GM11168 (cell line): ENCODE data around the gene KCNK4.
"Not testable (repeated sequence)": the region's sequence is repeated elsewhere in the genome, so short reads cannot be mapped to it uniquely, and the experiment has no call there.

Experiments
- in situ Hi-C: fragments of 300-500 bp; cut with MboI; formaldehyde crosslinking; loops from one replicate; pipeline ENCODE4 v1.12.0; 2022; ENCODE audit warnings: low sequenced_read_pairs; ENCODE audit not compliant: unreplicated experiment

The KCNK4 gene

DNA sequence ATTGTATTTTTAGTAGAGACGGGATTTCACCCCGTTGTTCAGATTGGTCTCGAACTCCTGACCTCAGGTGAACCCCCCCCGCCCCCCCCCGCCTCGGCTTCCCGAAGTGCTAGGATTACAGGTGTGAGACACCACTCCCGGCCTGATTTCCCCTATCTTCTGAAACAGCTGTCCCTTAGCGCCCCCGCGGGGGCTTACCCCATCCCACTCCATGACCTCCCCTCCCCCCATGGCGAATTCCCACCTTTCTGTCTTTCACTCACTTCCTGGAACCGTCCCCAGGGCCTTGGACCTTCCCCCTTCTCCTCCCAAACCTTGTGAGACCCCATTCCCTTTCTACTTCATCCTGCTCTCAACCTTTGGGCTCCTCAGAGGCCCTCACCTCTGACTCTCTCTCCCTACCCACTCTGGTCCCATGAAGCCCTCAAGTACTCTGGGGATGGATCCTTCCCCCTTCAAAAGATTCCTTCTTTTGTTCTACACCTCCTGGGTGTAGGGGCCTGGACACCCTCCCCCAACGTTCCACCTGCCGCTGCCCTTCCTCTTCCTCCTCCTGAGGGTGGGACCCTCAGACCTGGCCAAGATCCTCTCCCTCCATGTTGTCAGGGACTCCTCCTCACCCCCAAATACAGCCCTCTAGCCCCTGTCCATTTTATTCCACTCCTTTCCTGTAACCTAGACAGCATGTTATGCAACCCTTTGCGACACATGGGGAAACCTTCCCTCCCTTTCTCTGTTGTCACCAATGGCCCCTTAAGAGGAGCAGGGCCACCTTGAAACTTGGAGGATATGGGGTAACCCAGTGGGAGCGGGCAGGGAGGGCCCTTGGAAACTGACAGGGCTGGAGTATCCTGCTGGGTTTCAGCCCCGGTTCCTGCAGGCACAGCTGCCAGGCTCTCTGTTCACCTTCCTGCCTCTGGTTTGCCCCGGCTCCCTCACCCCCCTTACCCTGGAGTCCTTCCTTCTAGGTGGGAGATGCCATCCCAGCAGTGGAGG is 28.0 kb downstream of the KCNK4 start:
- in situ Hi-C loops: no loop called here

DNA sequence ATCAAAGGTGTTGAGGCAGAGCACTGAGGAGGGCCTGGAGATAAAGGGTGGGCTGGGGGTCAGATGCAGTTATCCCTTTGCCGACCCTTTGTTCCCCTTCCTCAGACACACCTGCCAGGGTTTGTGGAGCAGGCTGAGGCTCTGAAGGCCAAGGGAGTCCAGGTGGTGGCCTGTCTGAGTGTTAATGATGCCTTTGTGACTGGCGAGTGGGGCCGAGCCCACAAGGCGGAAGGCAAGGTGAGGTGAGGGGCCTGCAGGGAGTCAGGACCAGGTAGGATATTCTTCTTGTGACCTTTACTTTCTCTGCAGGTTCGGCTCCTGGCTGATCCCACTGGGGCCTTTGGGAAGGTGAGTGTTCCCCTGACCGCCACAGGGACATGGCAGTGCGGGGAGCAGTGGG is 29.5 kb downstream of the KCNK4 start:
- in situ Hi-C loops: no loop called here

DNA sequence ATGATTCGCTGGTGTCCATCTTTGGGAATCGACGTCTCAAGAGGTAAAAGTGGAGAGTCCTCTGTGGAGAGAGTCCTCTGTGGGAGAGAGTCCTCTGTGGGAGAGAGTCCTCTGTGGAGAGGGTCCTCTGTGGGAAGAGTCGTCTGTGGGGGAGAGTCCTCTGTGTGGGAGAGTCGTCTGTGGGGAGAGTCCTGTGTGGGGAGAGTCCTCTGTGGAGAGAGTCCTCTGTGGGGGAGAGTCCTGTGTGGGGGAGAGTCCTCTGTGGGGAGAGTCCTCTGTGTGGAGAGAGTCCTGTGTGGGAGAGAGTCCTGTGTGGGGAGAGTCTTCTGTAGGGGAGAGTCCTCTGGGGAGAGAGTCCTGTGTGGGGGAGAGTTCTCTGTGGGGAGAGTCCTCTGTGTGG is 29.9 kb downstream of the KCNK4 start:
- in situ Hi-C loops: no loop called here

DNA sequence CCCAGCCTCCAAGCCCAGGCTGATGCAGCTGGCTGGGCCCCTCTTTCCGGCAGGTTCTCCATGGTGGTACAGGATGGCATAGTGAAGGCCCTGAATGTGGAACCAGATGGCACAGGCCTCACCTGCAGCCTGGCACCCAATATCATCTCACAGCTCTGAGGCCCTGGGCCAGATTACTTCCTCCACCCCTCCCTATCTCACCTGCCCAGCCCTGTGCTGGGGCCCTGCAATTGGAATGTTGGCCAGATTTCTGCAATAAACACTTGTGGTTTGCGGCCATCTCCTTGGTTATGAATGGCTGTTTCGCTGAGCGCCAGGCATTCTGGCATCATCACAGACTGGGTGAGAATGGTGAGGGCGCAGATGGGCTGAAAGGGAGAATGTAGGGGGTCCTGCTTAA is 30.4 kb downstream of the KCNK4 start:
- in situ Hi-C loops: no loop called here

DNA sequence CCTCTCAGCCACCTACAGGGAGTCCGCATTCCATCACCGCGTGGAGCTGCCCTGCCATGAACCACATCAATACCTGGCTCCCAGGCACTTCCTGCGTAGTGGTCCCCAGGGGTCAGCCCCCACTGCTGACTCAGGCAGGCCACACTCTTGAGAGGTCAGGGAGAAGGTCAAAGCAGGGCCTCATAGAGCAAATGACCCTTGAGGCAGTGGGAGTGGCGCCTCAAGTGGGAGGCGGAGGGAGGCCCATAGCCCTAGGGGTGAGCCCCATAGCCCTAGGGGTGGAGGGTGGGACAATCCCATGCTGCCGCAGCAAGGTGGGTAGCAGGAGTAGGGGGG is 31.8 kb downstream of the KCNK4 start:
- in situ Hi-C loops: no loop called here

DNA sequence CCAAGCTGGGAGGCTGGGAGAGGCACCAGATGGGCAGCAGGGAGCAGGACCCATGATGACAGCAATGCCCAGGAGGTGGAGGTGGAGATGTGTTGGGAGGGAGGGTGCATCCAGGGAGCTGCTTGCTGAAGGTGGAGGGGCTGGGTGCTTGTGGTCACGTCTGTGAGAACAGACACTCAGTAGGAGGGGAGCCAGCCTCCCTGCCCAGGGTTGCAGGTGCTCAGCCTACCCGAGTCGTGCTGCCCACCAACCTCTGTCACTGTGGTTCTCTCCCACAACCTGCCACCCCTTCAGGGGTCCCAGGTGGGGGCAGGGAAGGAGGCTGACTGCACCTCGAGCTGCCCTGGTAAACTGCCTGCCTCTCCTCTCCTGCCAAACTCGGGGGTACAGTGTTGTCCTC is 32.3 kb downstream of the KCNK4 start:
- in situ Hi-C loops: no loop called here

DNA sequence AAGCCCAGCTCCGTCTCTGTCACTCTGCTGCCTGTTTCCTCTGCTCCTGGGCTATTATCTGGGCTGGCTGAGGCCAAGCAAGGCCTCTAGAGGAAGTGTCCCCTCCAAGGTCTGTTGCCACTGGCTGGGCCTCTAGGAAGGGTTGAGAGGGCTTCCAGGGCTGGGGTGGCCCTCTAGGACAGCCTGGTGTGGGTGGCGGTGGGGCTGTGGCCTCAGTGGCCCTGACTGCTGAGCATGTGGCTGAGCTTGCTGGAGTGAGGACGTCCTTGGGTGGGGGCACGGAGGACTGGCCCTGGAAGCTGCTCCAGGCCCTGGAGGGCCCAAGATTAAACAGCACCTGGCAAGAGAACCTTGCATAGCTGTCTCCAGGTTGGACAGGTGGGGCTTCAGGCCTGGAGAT is 32.9 kb downstream of the KCNK4 start:
- in situ Hi-C loops: not testable (repeated sequence)

DNA sequence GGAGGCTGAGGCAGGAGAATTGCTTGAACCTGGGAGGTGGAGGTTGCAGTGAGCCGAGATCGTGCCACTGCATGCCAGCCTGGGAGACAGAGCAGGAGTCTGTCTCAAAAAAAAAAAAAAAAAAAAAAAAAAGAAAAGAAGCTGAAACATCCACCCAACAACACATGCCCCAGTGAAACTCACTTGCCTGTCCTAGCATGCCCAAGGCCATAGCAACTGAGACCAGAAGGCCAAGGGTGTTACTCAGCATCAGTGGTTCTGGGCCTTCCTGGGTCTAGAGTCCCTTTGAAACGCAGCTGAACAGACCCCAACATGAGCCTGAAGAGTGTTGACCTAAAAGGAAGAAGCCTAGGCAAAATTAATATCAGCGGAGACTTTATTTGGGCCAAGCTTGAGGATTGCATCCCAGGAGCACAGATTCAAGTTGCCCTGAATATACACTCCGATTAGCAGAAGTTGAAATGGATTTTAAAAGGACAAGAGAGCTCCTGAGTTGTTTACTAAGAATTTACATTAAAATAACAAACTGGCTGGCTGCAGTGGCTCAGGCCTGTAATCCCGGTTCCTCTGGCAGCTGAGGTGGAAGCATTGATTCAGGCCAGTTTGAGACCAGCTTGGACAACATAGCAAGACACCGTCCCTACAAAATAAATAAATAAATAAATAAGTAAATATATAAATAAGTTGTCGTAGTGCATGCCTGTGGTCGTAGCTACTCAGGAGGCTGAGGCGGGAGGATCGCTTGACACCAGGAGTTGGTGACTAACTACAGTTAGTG is 33.8 kb downstream of the KCNK4 start:
- in situ Hi-C loops: no loop called here

DNA sequence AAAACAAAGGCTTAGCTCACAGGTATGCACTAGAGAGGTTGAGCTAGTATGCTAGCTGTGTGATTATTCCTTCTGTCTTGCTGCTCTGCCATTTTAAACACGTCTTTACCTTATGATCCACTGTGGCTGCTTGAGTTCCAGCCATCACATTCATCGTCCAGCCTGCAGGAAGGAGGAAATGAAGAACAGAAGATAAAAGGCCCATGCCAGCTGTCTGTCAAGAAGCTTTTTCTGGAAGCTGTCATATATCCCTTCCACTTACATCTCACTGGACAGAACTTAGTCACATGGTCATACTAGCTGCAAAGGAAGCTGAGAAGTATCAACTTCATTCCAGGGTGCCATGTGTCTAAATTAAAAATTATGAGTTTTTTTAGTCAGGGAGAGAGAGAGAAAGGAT is 36.3 kb downstream of the KCNK4 start:
- in situ Hi-C loops: no loop called here

DNA sequence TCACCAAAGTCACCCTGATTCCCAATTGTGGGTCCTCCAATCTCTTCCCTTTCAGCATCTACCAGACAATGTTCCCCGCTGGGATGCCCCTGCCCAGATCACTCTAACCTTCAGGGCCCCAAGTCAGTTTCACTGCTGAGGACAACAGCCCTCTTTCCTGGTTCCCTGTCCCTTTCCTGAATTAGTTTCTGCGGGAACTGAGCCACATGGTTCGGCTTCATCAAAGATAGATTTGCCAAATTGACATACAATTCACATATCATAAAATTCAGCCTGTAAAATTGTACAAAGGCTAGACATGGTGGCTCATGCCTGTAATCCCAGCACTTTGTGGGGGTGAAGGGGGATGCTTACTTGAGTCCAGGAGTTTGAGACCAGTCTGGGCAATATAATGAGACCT is 36.9 kb downstream of the KCNK4 start:
- in situ Hi-C loops: no loop called here

DNA sequence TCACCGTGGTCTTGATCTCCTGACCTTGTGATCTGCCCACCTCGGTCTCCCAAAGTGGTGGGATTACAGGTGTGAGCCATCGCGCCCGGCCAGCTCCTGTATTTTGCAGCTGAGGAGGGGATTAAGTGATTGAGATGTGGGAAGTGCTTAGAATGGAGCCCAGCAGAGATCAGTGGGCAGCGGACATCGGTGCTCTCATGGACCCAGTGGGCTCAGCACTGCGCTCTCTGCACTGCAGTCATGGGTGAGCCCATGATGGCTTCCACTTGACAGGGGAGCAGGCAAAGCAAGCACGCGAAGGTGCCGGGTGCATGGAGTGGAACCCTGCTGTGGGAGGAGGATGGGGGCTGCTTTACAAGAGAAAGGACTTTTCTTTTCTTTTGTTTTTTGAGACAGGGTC is 39.8 kb downstream of the KCNK4 start:
- in situ Hi-C loops: no loop called here

DNA sequence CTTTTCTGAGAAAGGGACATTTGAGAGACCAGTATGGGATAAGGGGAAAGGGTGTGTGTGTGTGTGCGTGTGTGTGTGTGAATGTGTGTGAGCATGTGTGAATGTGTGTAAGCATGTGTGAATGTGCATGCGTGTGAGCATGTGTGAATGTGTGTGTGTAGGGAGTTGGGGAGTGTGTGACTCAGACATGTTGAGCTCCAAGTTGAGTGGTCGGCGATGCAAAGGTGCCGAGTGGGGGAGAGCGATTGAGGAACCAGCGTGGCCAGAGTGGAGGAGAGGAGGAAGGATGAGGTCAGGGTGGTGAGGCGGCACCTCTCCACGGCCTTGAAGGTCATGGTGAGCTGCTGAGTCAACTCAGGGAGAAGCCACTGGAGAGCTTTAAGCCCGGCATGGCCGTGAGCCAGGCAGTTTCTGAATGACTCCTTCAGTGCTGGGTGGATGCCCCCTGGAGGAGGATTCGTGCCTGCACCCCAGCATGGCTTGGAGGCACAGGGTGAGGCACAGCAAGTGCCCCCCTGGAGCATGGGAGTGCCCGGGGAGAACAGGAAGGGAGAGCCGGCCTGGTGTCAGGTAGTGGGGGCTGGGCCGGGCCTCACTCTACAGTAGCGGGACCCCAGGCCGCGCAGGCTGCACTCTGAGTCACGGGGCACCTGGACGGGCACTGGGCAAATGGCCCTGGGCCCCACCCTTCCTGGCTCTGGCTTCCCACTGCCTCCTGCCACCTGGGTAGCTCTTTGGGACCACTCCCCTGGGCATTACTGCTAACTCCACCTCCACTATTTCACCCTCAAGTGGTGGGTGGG is 40.7 kb downstream of the KCNK4 start:
- in situ Hi-C loops: no loop called here

DNA sequence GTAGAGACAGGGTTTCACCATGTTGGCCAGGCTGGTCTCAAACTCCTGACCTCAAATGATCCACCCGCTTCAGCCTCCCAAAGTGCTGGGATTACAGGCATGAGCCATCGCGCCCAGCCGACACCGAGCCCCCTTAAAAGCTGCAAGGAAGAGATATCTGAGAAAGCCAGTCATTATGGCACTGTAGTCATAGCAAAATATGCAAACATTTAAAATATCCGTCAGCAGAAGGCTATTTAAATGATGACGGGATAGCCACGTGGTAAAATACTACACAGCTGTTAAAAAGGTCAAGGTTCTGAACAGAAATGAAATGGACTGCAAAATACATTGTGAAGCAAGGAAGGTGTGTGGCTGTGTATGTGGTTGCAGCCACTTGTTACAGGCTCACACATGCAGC is 42.5 kb downstream of the KCNK4 start:
- in situ Hi-C loops: no loop called here

DNA sequence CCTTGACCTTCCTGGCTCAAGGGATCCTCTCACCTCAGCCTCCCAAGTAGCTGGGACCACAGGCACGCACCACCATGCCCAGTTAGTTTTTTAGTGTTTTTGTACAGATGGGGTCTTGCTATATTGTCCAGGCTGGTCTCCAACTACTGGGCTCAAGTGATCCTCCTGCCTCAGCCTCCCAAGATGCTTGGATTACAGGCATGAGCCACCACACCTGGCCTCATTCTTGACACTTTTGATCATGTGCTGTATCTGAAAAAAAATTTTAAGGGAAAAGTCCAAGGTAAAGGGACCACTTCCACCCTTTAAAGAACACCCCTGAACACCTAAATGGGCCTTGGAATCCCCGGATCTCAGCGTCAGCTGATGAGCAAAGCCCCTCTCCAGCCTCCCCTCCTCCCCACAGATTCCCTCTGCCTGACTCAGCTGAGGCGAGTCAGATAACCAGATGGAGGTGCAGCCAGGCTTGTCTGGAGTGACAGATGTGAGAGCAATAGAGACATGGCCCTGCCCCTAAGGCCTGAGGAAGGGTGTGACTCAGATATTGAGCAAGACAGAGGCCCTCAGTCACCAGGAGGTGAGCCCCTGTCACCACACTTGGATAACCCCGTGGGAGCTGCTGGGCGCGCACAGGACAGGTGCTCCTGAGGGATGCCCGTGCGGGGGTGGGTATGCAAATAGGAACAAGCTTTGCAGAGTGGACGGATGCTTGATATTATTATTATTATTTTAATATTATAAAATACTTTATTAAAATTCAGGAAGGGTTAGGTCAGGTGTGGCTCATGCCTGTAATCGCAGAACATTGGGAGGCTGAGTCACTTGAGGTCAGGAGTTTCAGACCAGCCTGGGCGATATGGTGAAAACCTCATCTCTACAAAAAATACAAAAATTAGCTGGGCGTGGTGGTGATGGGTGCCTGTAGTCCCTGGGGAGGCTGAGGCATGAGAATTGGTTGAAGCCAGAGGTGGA is 43.9 kb downstream of the KCNK4 start:
- in situ Hi-C loops: no loop called here

DNA sequence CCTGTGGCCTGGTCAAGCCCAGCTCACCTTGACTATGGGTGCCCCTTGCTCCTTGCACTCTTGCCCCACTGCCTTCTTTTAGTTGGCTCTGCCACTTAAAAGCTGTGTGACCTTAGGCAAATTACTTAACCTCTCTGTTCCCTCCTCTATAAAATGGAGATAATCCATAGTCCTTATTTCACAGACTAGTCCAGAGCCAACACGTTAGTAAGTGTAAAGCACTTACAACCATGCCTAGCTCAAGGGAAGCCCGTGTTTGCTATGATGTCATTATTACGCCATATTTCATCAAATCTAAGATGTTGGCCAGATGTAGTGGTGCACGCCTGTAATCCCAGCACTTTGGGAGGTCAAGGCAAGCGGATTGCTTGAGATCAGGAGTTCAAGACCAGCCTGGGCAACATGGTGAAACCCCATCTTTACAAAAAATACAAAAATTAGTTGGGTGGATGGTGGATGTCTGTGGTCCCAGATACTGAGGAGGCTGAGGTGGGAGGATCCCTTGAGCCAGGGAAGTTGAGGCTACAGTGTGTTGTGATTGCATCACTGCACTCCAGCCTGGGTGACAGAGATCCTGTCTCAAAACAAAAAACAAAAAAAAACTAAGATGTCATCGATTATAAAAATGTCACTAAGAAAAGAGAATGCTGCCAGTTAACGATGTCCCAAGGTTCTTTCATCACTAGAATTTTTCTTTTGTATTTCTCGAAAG is 46.6 kb downstream of the KCNK4 start:
- in situ Hi-C loops: no loop called here

DNA sequence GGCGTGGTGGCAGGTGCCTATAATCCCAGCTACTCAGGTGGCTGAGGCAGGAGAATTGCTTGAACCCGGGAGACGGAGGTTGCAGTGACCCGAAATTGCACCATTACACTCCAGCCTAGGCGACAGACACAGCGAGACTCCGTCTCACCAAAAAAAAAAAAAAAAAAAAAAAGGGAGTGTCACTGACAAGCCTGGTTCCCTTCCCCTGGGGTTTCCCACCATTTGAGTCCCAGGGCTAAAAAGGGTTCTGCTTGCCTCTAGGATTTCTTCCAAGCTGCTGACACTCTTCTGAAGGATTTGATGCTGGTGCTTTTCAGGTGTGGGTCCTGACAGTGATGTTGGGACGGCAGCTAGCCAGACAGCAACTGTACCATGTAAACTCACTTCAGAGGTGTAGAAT is 47.6 kb downstream of the KCNK4 start:
- in situ Hi-C loops: no loop called here

DNA sequence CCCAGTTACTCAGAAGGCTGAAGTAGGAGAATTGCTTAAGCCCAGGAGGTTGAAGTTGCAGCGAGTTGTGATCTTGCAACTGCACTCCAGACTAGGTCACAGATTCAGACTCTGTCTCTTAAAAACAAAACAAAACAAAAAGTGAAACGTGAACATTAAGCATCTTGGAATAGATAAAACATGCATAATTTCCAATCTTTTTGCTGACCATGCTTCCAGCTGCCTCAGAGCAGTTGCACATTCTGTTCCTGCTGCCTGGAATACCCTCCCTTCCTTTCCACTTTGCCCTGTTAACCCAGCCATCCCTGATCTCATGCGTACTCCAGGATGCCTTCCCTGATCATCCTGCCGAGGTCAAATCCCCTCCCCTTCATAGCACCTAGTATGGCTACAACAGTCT is 48.2 kb downstream of the KCNK4 start:
- in situ Hi-C loops: no loop called here

DNA sequence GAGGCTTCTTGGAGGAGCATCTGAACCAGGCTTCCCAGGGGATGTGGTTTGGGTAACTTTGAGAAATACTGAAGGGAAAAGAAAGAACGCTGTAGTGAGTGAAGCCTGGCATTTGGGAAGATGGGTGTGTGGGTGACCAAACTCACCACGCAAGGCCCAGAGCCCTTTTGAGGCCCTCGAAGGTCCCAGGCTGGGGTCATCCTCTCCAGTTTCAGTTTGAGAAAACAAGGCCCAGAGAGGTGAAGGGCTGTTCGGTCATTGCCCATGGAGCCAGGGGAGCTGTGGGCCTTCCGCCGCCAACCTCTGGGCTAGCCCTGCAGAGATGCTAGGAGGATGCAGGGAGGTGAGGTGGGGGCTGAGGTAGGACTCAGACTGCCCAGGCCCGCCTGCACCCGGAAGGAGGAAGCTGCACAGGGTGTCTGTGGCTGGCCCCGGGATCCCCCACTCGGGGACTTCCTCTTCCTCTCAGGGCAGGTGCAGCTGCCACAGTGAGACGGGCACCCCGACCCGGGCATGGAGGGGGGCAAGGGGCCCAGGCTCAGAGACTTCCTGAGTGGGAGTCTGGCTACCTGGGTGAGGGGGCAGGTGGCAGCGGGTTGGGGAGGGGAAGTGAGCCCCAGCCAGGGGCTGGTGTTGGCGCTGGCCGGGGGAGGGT is 48.8 kb downstream of the KCNK4 start, which contains the start of gene CCDC88B:
Gene CCDC88B (plus strand): TSS at position 451 of the 655 bp plus-strand sequence. CDS start 63 bp downstream, at position 514.
- in situ Hi-C loops: no loop called here
